Activated naive CD4-positive, alpha-beta T cell treated with anti-CD3 and anti-CD28 coated beads, Interleukin-2, amount 10 ng/mL, durations not matched to agents 7 days and 5 days (primary cell): ENCODE data around the gene DGKD.
"Not testable (repeated sequence)": the region's sequence is repeated elsewhere in the genome, so short reads cannot be mapped to it uniquely, and the experiment has no call there.

ENCODE experiments used
- CTCF ChIA-PET: fragments of 350-600 bp; sonication (Branson Sonifier 250); formaldehyde crosslinking; loops from one replicate; lab custom pipeline; 2021; ENCODE audit warnings: antibody characterized with exemption; lab: Charles Lee
- DNase-seq: peaks from one replicate; pipeline ENCODE4 v3.0.0-alpha.2; 2020
- H3K27ac Mint-ChIP-seq: one replicate; pipeline ENCODE4 v1.8.0; 2021; ENCODE audit warnings: mild to moderate bottlenecking, moderate library complexity, mixed read lengths
- H3K27me3 Mint-ChIP-seq: one replicate; pipeline ENCODE4 v1.8.0; 2021; ENCODE audit warnings: mild to moderate bottlenecking, mixed read lengths
- H3K36me3 Mint-ChIP-seq: one replicate; pipeline ENCODE4 v1.8.0; 2021; ENCODE audit warnings: mixed read lengths
- H3K4me1 Mint-ChIP-seq: one replicate; pipeline ENCODE4 v1.8.0; 2021; ENCODE audit warnings: mixed read lengths
- H3K4me3 Mint-ChIP-seq: one replicate; pipeline ENCODE4 v1.8.0; 2021; ENCODE audit warnings: mild to moderate bottlenecking, moderate library complexity, mixed read lengths
- H3K9me3 Mint-ChIP-seq: one replicate; pipeline ENCODE4 v1.8.0; 2021; ENCODE audit warnings: mixed read lengths

The DGKD gene

GRCh38 chr2:233329489-233330135 is 24.7 kb upstream of the DGKD start:
- H3K27ac Mint-ChIP-seq: peak overlapping the region; percentile 52
- peaks cover 10% of the 10 kb centered on the region for H3K36me3 Mint-ChIP-seq
- no peak overlapping the region for H3K4me3 Mint-ChIP-seq
- CTCF ChIA-PET: no interaction called here
- DNase-seq: no peak
- peaks cover 51% of the 10 kb centered on the region for H3K4me1 Mint-ChIP-seq
- H3K9me3 Mint-ChIP-seq: peaks cover 5% of the 10 kb centered on the region
- peaks cover 17% of the 10 kb centered on the region for H3K27me3 Mint-ChIP-seq

- peaks cover 58% of the 10 kb centered on the region for H3K4me1 Mint-ChIP-seq
- peak; percentile 87 for DNase-seq
- peaks cover 5% of the 10 kb centered on the region for H3K9me3 Mint-ChIP-seq
- H3K27ac Mint-ChIP-seq: peak overlapping the region; percentile 98
- CTCF ChIA-PET: interaction anchor here (0.9 to 2.1 kb wide), 5 partner anchors 12 to 111 kb away, joined by 3 to 11 read pairs (median 5); partner anchors contain the start of gene DGKD
- peaks cover 10% of the 10 kb centered on the region for H3K36me3 Mint-ChIP-seq
- H3K27me3 Mint-ChIP-seq: peaks cover 19% of the 10 kb centered on the region
- H3K4me3 Mint-ChIP-seq: peak overlapping the region; percentile 36
Observed at GRCh38 chr2:233331536-233331935, 22.8 kb upstream of the DGKD start.

- DNase-seq: no peak
- peaks cover 19% of the 10 kb centered on the region for H3K27me3 Mint-ChIP-seq
- H3K4me3 Mint-ChIP-seq: peak overlapping the region; percentile 24
- peak overlapping the region; percentile 98 for H3K27ac Mint-ChIP-seq
- H3K9me3 Mint-ChIP-seq: peaks cover 5% of the 10 kb centered on the region
- H3K36me3 Mint-ChIP-seq: peaks cover 10% of the 10 kb centered on the region
- peaks cover 58% of the 10 kb centered on the region for H3K4me1 Mint-ChIP-seq
- CTCF ChIA-PET: interaction anchor here (0.9 to 2.1 kb wide), 5 partner anchors 11 to 64 kb away, joined by 4 to 11 read pairs (median 5); partner anchors contain the start of gene DGKD
Observed at GRCh38 chr2:233332125-233332524, 22.2 kb upstream of the DGKD start.

DNA sequence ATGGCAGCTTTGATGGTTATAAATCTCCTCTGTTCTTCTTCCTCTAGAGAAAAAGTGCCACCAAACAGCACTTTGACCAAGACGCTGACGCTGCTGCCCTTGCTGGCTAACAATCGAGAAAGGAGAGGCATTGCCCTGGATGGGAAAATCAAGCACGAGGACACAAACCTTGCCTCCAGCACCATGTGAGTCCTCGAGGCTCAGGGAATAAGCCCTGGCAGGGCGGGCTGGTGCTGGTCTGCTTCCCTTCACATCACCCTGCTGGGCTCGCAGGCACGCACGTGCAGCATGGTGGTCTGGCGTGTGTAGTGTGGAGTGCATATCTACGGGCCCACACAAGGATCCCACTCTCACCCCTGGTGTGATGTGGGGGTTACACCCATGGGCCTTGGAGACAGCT is 19.4 kb upstream of the DGKD start:
- peaks cover 9% of the 10 kb centered on the region for H3K36me3 Mint-ChIP-seq
- H3K4me1 Mint-ChIP-seq: peaks cover 68% of the 10 kb centered on the region
- H3K27me3 Mint-ChIP-seq: peaks cover 36% of the 10 kb centered on the region
- no peak overlapping the region for H3K27ac Mint-ChIP-seq
- H3K4me3 Mint-ChIP-seq: no peak overlapping the region
- DNase-seq: no peak
- CTCF ChIA-PET: no interaction called here
- H3K9me3 Mint-ChIP-seq: peaks cover 5% of the 10 kb centered on the region

DNA sequence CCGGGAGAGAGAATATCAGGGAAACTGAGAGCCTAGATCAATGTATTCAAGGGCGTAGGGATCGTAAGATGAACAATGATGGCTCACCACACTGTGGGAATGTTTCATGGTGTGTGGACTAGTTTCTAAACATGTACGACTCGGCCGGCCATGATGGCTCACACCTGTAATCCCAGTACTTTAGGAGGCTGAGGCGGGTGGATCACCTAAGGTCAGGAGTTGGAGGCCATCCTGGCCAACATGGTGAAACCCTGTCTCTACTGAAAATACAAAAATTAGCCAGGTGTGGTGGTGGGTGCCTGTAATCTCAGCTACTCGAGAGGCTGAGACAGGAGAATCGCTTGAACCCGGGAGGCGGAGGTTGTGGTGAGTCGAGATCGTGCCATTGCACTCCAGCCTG is 18.2 kb upstream of the DGKD start:
- H3K36me3 Mint-ChIP-seq, H3K27ac Mint-ChIP-seq, H3K9me3 Mint-ChIP-seq, DNase-seq, H3K4me3 Mint-ChIP-seq, CTCF ChIA-PET: not testable (repeated sequence)
- Mint-ChIP-seq H3K27me3 (peaks cover 36% of the 10 kb centered on the region), H3K4me1 (peaks cover 56% of the 10 kb centered on the region)

DNA sequence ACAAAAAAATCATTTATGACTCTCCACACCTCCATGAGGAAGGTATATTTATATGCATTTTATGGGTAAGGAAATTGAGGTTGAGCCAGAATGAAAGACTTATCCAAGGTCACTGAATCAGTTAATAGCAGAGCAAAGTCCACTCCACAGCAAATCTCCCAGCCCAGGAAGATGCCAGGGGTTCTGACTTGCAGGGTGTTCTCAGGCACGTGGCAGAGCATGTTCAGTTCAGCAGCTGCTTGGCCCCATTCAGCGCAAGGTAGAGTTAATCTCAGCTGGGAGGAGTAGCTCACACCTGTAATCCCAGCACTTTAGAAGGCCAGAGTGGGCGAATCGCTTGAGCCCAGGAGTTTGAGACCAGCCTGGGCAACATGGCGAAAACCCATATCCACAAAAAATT is 17.8 kb upstream of the DGKD start:
- Mint-ChIP-seq H3K36me3 (peaks cover 4% of the 10 kb centered on the region), H3K9me3 (no peaks in the 10 kb centered on the region), H3K4me3 (no peak overlapping the region), H3K27me3 (peaks cover 36% of the 10 kb centered on the region), H3K27ac (no peak overlapping the region), H3K4me1 (peaks cover 52% of the 10 kb centered on the region)
- no peak for DNase-seq
- CTCF ChIA-PET: interaction anchor here (0.6 to 1.0 kb wide), 2 partner anchors 13 to 17 kb away, joined by 3 read pairs; no protein-coding TSS in a partner anchor

DNA sequence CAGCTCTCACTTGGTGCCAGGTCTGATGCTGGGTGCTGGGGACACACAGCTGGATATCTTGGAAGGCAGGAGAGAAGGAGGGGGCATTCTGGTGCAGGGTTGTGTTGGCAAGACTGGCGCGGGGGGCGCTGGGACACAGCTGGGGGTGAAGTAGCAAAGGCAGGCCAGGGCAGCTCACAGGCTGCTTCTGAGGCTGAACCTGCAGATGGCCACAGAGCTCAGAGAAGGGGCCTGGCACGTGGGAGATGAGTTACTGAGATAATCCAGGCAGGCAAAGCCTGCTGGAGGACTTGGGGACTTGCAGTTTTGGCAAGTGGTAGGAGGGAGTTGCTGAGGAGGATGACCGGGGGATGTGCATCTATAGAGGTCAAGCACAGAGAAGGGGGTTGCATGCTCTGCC is 16.2 kb upstream of the DGKD start:
- CTCF ChIA-PET: no interaction called here
- Mint-ChIP-seq H3K27ac (no peak overlapping the region), H3K36me3 (peaks cover 4% of the 10 kb centered on the region), H3K4me1 (peaks cover 40% of the 10 kb centered on the region), H3K9me3 (no peaks in the 10 kb centered on the region), H3K27me3 (peaks cover 44% of the 10 kb centered on the region), H3K4me3 (no peak overlapping the region)
- DNase-seq: no peak

GRCh38 chr2:233338812-233339368 is 15.4 kb upstream of the DGKD start:
- DNase-seq: no peak
- Mint-ChIP-seq H3K27ac (no peak overlapping the region), H3K36me3 (peaks cover 2% of the 10 kb centered on the region), H3K27me3 (peaks cover 42% of the 10 kb centered on the region), H3K4me3 (no peak overlapping the region), H3K4me1 (peaks cover 31% of the 10 kb centered on the region), H3K9me3 (no peaks in the 10 kb centered on the region)
- CTCF ChIA-PET: no interaction called here

GRCh38 chr2:233339427-233339826 is 14.9 kb upstream of the DGKD start:
- H3K27ac Mint-ChIP-seq: no peak overlapping the region
- no peak overlapping the region for H3K4me3 Mint-ChIP-seq
- H3K27me3 Mint-ChIP-seq: peaks cover 41% of the 10 kb centered on the region

GRCh38 chr2:233341296-233341695 is 13.0 kb upstream of the DGKD start:
- Mint-ChIP-seq H3K27ac (no peak overlapping the region), H3K4me1 (peaks cover 19% of the 10 kb centered on the region), H3K27me3 (peaks cover 42% of the 10 kb centered on the region), H3K36me3 (no peaks in the 10 kb centered on the region), H3K4me3 (no peak overlapping the region), H3K9me3 (no peaks in the 10 kb centered on the region)
- no peak for DNase-seq
- CTCF ChIA-PET: interaction anchor here (1.0 kb wide), 1 partner anchor 12 kb away, joined by 4 read pairs; no protein-coding TSS in a partner anchor

More at GRCh38 chr2:233339427-233339826, 14.9 kb upstream of the DGKD start:
- no peak for DNase-seq
- Mint-ChIP-seq H3K9me3 (no peaks in the 10 kb centered on the region), H3K36me3 (no peaks in the 10 kb centered on the region), H3K4me1 (peaks cover 27% of the 10 kb centered on the region)
- CTCF ChIA-PET: no interaction called here

GRCh38 chr2:233342301-233342700 is 12.0 kb upstream of the DGKD start:
- H3K4me1 Mint-ChIP-seq: peaks cover 19% of the 10 kb centered on the region
- no peaks in the 10 kb centered on the region for H3K36me3 Mint-ChIP-seq
- no peak for DNase-seq
- CTCF ChIA-PET: interaction anchor here (0.8 to 1.9 kb wide), 3 partner anchors 10 to 11 kb away, joined by 4 to 6 read pairs (median 4); partner anchors contain the start of gene DGKD
- H3K27me3 Mint-ChIP-seq: peaks cover 41% of the 10 kb centered on the region
- H3K27ac Mint-ChIP-seq: no peak overlapping the region
- H3K4me3 Mint-ChIP-seq: no peak overlapping the region
- no peaks in the 10 kb centered on the region for H3K9me3 Mint-ChIP-seq

GRCh38 chr2:233343171-233343705 is 11.1 kb upstream of the DGKD start:
- Mint-ChIP-seq H3K36me3 (no peaks in the 10 kb centered on the region), H3K4me1 (peaks cover 17% of the 10 kb centered on the region), H3K4me3 (no peak overlapping the region), H3K27me3 (peaks cover 40% of the 10 kb centered on the region), H3K9me3 (no peaks in the 10 kb centered on the region), H3K27ac (no peak overlapping the region)
- DNase-seq: no peak
- CTCF ChIA-PET: interaction anchor here (0.8 to 1.9 kb wide), 2 partner anchors 11 kb away, joined by 4 to 6 read pairs; partner anchors contain the start of gene DGKD

DNA sequence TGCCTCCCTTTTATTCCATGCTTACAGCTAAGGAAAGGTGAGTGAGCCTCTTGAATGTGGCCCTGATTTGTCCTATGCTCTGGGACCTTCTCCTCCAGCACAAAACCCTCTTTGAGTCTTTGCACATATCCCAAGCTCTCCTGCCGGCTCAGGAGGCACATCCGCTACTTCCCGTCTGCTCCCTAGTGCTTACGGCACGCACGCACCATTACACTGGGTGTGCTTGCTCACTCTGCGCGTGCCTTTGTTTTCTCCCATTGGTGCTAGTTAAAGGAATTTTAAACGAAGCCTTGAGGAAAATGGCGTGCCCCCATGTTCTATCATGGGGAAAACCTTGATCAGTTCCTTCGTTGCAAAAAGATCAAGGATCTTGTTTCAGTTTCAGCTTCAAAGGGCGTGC is 7.9 kb upstream of the DGKD start:
- no peak for DNase-seq
- Mint-ChIP-seq H3K36me3 (no peaks in the 10 kb centered on the region), H3K4me3 (no peak overlapping the region), H3K9me3 (no peaks in the 10 kb centered on the region), H3K27me3 (peaks cover 42% of the 10 kb centered on the region), H3K27ac (no peak overlapping the region), H3K4me1 (peaks cover 27% of the 10 kb centered on the region)
- CTCF ChIA-PET: no interaction called here

- no peak for DNase-seq
- H3K27me3 Mint-ChIP-seq: peaks cover 45% of the 10 kb centered on the region
- no peak overlapping the region for H3K4me3 Mint-ChIP-seq
- CTCF ChIA-PET: no interaction called here
- peaks cover 28% of the 10 kb centered on the region for H3K4me1 Mint-ChIP-seq
- no peak overlapping the region for H3K27ac Mint-ChIP-seq
- no peaks in the 10 kb centered on the region for H3K36me3 Mint-ChIP-seq
- H3K9me3 Mint-ChIP-seq: no peaks in the 10 kb centered on the region
Observed at GRCh38 chr2:233346930-233347329, 7.4 kb upstream of the DGKD start.
